Measurements from ENCODE around the gene ZNF267. TPM values are rescaled to one million over a fixed set of nuclear protein-coding genes. Genes with fewer than 3 reads are reported as not detected.
"Not testable (repeated sequence)": the region's sequence is repeated elsewhere in the genome, so short reads cannot be mapped to it uniquely, and the experiment has no call there.

ZNF267 gene
- total RNA-seq, 1 donor, result 13.6 TPM

DNA sequence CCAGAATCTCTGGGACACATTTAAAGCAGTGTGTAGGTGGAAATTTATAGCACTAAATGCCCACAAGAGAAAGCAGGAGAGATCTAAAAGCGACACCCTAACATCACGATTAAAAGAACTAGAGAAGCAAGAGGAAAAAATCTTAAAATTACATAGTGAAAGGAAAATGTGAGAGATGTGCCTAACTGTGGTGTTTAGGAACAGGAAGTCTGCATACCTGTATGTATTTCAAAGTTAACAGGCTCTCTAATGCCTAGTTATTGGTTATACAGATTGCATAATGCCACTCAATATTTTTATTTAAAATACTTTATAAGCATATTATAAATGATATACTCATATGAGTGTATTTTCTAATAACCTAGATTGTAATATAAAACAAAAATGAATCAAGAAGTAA lies 25.9 kb downstream of the ZNF267 start:
- DNase-seq (ENCODE audit: low read depth), result no peak
- no peak overlapping the region for H3K4me3 ChIP-seq (ENCODE audit: low read depth, low read length)
- TF ChIP-seq, protein P1, sequence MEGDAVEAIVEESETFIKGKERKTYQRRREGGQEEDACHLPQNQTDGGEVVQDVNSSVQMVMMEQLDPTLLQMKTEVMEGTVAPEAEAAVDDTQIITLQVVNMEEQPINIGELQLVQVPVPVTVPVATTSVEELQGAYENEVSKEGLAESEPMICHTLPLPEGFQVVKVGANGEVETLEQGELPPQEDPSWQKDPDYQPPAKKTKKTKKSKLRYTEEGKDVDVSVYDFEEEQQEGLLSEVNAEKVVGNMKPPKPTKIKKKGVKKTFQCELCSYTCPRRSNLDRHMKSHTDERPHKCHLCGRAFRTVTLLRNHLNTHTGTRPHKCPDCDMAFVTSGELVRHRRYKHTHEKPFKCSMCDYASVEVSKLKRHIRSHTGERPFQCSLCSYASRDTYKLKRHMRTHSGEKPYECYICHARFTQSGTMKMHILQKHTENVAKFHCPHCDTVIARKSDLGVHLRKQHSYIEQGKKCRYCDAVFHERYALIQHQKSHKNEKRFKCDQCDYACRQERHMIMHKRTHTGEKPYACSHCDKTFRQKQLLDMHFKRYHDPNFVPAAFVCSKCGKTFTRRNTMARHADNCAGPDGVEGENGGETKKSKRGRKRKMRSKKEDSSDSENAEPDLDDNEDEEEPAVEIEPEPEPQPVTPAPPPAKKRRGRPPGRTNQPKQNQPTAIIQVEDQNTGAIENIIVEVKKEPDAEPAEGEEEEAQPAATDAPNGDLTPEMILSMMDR (IDR thresholded peaks at IDR 0.05; ENCODE audit: insufficient read depth, low read length), result no peak

DNA sequence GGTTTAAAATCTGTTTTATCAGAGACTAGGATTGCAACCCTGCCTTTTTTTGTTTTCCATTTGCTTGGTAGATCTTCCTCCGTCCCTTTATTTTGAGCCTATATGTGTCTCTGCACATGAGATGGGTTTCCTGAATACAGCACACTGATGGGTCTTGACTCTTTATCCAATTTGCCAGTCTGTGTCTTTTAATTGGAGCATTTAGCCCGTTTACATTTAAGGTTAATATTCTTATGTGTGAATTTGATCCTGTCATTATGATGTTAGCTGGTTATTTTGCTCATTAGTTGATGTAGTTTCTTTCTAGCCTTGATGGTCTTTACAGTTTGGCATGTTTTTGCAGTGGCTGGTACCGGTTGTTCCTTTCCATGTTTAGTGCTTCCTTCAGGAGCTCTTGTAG lies 31.0 kb downstream of the ZNF267 start:
- DNase-seq (ENCODE audit: low read depth); H3K4me3 ChIP-seq (ENCODE audit: low read depth, low read length): not testable (repeated sequence)

DNA sequence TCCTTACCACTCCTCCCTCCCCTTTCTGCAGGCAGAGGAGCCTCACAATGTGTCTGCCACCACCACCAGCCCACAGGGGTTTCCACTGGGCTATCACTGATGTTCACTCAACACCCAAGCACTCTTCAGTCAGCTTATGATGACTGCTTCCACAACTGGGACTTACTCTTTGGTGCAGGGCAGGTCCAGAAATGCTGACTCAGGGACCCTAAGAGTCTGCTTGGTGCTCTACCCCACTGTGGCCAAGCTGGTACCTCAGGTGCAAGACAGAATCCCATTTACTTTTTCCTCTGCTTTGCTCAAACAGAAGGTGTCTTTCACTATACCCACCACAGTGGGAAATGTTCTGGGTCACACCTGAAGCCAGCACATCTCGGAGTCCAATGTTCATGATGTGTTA lies 40.1 kb downstream of the ZNF267 start:
- TF ChIP-seq, protein P1 (IDR thresholded peaks at IDR 0.05; ENCODE audit: insufficient read depth, low read length), result no peak
- DNase-seq (ENCODE audit: low read depth), result no peak
- H3K4me3 ChIP-seq (ENCODE audit: low read depth, low read length), result no peak overlapping the region

DNA sequence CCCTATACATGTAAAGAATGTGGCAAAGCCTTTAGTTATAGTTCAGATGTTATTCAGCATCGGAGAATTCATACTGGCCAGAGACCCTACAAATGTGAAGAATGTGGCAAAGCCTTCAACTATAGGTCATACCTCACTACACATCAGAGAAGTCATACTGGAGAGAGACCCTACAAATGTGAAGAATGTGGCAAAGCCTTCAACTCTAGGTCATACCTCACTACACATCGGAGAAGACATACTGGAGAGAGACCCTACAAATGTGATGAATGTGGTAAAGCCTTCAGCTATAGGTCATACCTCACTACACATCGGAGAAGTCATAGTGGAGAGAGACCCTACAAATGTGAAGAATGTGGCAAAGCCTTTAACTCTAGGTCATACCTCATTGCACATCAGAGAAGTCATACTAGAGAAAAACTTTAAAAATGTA lies 42.5 kb downstream of the ZNF267 start:
- TF ChIP-seq, protein P1 (IDR thresholded peaks at IDR 0.05; ENCODE audit: insufficient read depth, low read length), result no peak
- no peak overlapping the region for H3K4me3 ChIP-seq (ENCODE audit: low read depth, low read length)
- no peak for DNase-seq (ENCODE audit: low read depth)

DNA sequence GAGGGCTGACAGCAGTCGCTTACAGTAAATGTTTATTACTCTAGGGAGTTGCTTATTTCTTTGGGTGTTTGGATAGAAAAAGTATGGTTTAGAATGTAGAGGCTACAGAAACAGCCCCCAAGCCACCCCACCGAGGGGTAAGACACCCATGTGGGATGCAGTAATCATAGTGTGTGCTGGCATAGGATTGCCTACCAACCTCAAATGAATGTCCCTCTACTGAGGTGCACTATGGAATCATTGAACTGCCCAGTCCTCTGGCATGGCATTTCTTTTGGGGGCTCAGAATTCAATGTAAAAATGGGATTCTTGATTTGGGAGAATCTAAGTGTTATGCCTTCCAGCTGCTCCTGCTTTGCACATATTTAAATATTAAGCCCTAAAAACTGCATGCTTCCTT lies 46.8 kb downstream of the ZNF267 start:
- no peak for DNase-seq (ENCODE audit: low read depth)
- TF ChIP-seq, protein P1 (IDR thresholded peaks at IDR 0.05; ENCODE audit: insufficient read depth, low read length), result no peak
- no peak overlapping the region for H3K4me3 ChIP-seq (ENCODE audit: low read depth, low read length)

DNA sequence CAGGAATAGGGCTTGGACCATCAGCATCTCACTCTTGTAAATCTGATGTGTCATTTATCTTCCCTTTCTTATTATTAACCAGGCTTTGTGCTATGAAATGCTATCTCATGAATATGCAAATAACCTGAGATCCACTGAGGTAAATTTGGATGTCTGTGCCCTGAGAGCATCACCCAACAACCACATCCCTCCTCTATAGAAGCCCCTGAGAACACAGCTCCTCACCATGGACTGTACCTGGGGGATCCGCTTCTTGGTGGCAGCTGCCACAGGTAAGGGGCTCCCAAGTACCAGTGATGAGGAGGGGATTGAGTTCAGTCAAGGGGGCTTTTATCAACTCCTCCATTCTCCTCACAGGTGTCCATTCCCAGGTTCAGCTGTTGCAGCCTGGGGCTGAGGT lies 78.2 kb downstream of the ZNF267 start:
- not testable (repeated sequence) for H3K4me3 ChIP-seq (ENCODE audit: low read depth, low read length); DNase-seq (ENCODE audit: low read depth)

DNA sequence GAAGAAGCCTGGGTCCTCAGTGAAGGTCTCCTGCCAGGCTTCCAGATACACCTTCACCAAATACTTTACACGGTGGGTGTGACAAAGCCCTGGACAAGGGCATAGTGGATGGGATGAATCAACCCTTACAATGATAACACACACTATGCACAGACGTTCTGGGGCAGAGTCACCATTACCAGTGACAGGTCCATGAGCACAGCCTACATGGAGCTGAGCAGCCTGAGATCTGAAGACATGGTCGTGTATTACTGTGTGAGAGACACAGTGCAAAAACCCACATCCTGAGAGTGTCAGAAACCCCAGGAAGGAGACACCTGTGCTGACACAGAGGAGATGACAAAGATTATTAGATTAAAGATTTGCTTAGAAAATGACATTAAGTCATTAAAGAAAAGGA lies 78.6 kb downstream of the ZNF267 start:
- not testable (repeated sequence) for H3K4me3 ChIP-seq (ENCODE audit: low read depth, low read length); DNase-seq (ENCODE audit: low read depth)

DNA sequence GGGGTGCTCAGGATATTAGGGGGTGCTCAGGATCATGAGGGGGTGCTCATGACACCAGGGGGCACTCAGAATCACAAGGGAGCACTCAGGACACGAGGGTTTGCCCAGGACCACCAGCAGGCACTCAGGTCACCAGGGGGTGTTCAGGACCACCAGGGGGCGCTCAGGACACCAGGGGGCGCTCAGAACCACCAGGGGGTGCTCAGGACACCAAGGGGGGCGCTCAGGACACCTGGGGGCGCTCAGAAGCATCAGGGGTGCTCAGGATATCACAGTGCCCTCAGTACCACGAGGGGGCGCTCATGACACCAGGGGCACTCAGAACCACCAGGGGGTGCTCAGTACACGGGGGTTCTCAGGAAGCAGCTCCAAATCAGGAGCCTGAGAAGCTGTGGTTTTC lies 82.6 kb downstream of the ZNF267 start:
- not testable (repeated sequence) for DNase-seq (ENCODE audit: low read depth)

DNA sequence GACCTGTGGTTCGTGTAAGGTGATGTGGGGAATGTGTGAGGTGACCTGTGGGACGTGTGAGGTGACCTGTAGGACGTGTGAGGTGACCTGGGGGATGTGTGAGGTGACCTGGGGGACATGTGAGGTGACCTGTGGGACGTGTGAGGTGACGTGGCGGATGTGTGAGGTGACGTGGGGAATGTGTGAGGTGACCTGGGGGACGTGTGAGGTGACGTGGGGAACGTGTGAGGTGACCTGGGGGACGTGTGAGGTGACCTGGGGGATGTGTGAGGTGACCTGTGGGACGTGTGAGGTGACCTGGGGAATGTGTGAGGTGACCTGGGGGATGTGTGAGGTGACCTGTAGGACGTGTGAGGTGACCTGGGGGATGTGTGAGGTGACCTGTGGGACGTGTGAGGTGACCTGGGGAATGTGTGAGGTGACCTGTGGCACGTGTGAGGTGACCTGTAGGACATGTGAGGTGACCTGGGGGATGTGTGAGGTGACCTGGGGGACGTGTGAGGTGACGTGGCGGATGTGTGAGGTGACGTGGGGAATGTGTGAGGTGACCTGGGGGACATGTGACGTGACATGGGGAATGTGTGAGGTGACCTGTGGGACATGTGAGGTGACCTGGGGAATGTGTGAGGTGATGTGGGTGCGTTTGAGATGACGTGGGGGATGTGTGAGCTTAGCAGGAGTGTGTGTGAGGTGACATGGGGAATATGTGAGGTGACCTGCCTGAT lies 86.7 kb downstream of the ZNF267 start:
- H3K4me3 ChIP-seq (ENCODE audit: low read depth, low read length), result not testable (repeated sequence)

More for the DNA sequence above, 82.6 kb downstream of the ZNF267 start:
- not testable (repeated sequence) for H3K4me3 ChIP-seq (ENCODE audit: low read depth, low read length)

More for the DNA sequence above, 86.7 kb downstream of the ZNF267 start:
- not testable (repeated sequence) for DNase-seq (ENCODE audit: low read depth)

Small RNAs within 50 kb of the gene (small RNA-seq; reads per million reads assigned to genes)
- not detected for gene AC034105.2
- gene AC034105.4, result not detected
